CD14-positive monocyte (primary cell): Measurements from ENCODE around the gene CACHD1. TPM values are rescaled to one million over a fixed set of nuclear protein-coding genes. Genes with fewer than 3 reads are reported as not detected.

Experiments
- DNase-seq, 3 donors: peaks; one replicate each; pipeline ENCODE4 v3.0.0-alpha.2; 2011 to 2022
- H2AFZ ChIP-seq: 2 replicates; pipeline ENCODE4 v1.6.0; 2012; ENCODE audit warnings: mild to moderate bottlenecking, low read depth, low read length, inconsistent platforms; ENCODE audit not compliant: insufficient read depth, poor library complexity, severe bottlenecking
- H3K27ac ChIP-seq, 2 donors: 1 replicate in 1 of 2; 2 replicates in 1 of 2; pipeline ENCODE4 v1.5.1; 2012 to 2013; ENCODE audit warnings: low read length in 2 of 2, control low read depth in 1 of 2, inconsistent platforms in 1 of 2, low read depth in 1 of 2, mild to moderate bottlenecking in 1 of 2
- H3K27me3 ChIP-seq, 2 donors: one replicate each; pipeline versions ENCODE4 v1.6.0 to v1.6.1; 2011 to 2013; ENCODE audit warnings: low read length in 2 of 2; ENCODE audit not compliant: control insufficient read depth in 2 of 2, insufficient read depth in 2 of 2
- H3K36me3 ChIP-seq, 2 donors: replicated peaks in 1 of 2; 1 replicate in 1 of 2; 2 replicates in 1 of 2; pipeline versions ENCODE4 v1.5.1 to v1.6.1; 2012 to 2013; ENCODE audit warnings: low read length in 2 of 2, control low read depth in 1 of 2, inconsistent platforms in 1 of 2, mild to moderate bottlenecking in 1 of 2; ENCODE audit not compliant: insufficient read depth in 2 of 2, control insufficient read depth in 1 of 2
- H3K4me1 ChIP-seq, 2 donors: 1 replicate in 1 of 2; 2 replicates in 1 of 2; pipeline versions ENCODE4 v1.5.1 to v1.6.1; 2012 to 2013; ENCODE audit warnings: low read length in 2 of 2, control low read depth in 1 of 2, inconsistent platforms in 1 of 2, mild to moderate bottlenecking in 1 of 2, moderate library complexity in 1 of 2; ENCODE audit not compliant: insufficient read depth in 2 of 2, control insufficient read depth in 1 of 2
- H3K4me2 ChIP-seq: replicated peaks from 2 replicates; pipeline ENCODE3; 2012; ENCODE audit warnings: low read length, moderate library complexity, mild to moderate bottlenecking; ENCODE audit not compliant: poor library complexity, severe bottlenecking; ENCODE audit errors: extremely low read depth
- H3K4me3 ChIP-seq, 3 experiments: fragments of 200-600 bp in 1 of 3; sonication (generic) in 1 of 3; replicated peaks in 1 of 3; 1 replicate in 2 of 3; 2 replicates in 1 of 3; pipeline ENCODE4 v1.5.1; 2011 to 2013; ENCODE audit warnings: low read length in 3 of 3, mild to moderate bottlenecking in 3 of 3, control low read depth in 2 of 3, low read depth in 2 of 3, inconsistent platforms in 1 of 3, moderate library complexity in 1 of 3
- H3K79me2 ChIP-seq: 2 replicates; pipeline ENCODE4 v1.6.0; 2012; ENCODE audit warnings: mild to moderate bottlenecking, control low read depth, inconsistent platforms, low read length, moderate library complexity; ENCODE audit not compliant: insufficient read depth
- H3K9ac ChIP-seq: 2 replicates; pipeline ENCODE4 v1.6.0; 2017; ENCODE audit warnings: low read length, mild to moderate bottlenecking; ENCODE audit not compliant: insufficient read depth, poor library complexity, severe bottlenecking
- H3K9me3 ChIP-seq, 2 donors: replicated peaks in 1 of 2; 1 replicate in 1 of 2; 2 replicates in 1 of 2; pipeline versions ENCODE4 v1.5.1 to v1.6.1; 2012 to 2013; ENCODE audit warnings: low read length in 2 of 2, control low read depth in 1 of 2; ENCODE audit not compliant: control insufficient read depth in 1 of 2, insufficient read depth in 1 of 2
- H4K20me1 ChIP-seq: 2 replicates; pipeline ENCODE4 v1.6.0; 2012; ENCODE audit warnings: mild to moderate bottlenecking, low read length, control low read depth, moderate library complexity; ENCODE audit not compliant: insufficient read depth
- H3K27ac Mint-ChIP-seq, 7 donors: one replicate each; pipeline ENCODE4 v1.8.0; 2020; ENCODE audit warnings: mild to moderate bottlenecking in 7 of 7, mixed read lengths in 7 of 7, moderate library complexity in 6 of 7, inconsistent platforms in 2 of 7
- H3K27me3 Mint-ChIP-seq, 3 donors: one replicate each; pipeline ENCODE4 v1.8.0; 2021 to 2022; ENCODE audit warnings: low read depth in 3 of 3, mild to moderate bottlenecking in 3 of 3, mixed read lengths in 3 of 3, moderate library complexity in 3 of 3, inconsistent platforms in 1 of 3
- H3K36me3 Mint-ChIP-seq, 2 donors: one replicate each; pipeline ENCODE4 v1.8.0; 2020; ENCODE audit warnings: mixed read lengths in 2 of 2, inconsistent platforms in 1 of 2, mild to moderate bottlenecking in 1 of 2
- H3K4me1 Mint-ChIP-seq: one replicate; pipeline ENCODE4 v1.8.0; 2020; ENCODE audit warnings: mild to moderate bottlenecking, mixed read lengths
- H3K4me3 Mint-ChIP-seq, 2 donors: one replicate each; pipeline ENCODE4 v1.8.0; 2020; ENCODE audit warnings: mild to moderate bottlenecking in 2 of 2, mixed read lengths in 2 of 2, moderate library complexity in 1 of 2
- H3K9me3 Mint-ChIP-seq, 7 donors: one replicate each; pipeline ENCODE4 v1.8.0; 2020 to 2022; ENCODE audit warnings: mixed read lengths in 7 of 7, mild to moderate bottlenecking in 6 of 7, moderate library complexity in 6 of 7, inconsistent platforms in 2 of 7
- WGBS: methylation state at CpG from one replicate; pipeline ENCODE4 v1.1.5; 2013; ENCODE audit warnings: missing lambda C conversion rate; ENCODE audit not compliant: insufficient coverage; 5-methylcytosine and 5-hydroxymethylcytosine counted together
- intact Hi-C, 2 donors: fragments of 100-400 bp; cut with micrococcal nuclease; formaldehyde crosslinking; loops; one replicate each; pipeline versions ENCODE4 v1.15.0 to v1.15.1; 2023
- polyA plus RNA-seq, 3 donors: library from polyadenylated mRNA; depleted of rRNA in 1 of 3; unstranded in 2 of 3; stranded (reverse) in 1 of 3; fragments of 300-500 nt in 2 of 3; fragments of >200 nt in 1 of 3; fragmentation: Illumina TruSeq in 2 of 3; gene quantifications; 1 replicate in 2 of 3; 2 replicates in 1 of 3; pipeline ENCODE4 v1.2.3, GENCODE V29; 2012 to 2021
- TF ChIP-seq, protein P1 (sequence below): fragments of 200-600 bp; IDR thresholded peaks from one replicate; pipeline ENCODE4 v1.8.0; 2022; ENCODE audit warnings: antibody characterized with exemption, mild to moderate bottlenecking

The CACHD1 gene
- polyA plus RNA-seq, 3 donors = 0.12 TPM; not detected in 2

DNA sequence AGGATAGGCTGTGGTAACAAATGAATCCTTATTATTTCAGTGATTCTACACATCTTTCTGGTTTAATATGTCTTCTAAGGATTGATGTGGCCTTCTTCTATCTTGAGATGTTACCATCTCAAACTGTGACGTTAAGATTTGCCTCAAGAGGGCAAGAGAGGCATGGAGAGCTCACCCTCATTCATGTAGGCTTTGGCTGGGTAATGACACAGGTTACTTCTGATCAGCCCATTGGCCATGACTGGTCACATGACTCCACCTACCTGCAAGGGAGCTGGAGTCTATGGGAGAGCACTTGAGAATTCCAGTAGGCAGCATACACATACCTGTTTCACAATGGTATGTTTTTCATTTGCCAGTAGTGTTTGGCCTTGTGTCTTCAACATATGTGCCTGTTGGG is 30.0 kb downstream of the CACHD1 start:
- H3K27ac Mint-ChIP-seq = no peak overlapping the region
- no peak for DNase-seq

DNA sequence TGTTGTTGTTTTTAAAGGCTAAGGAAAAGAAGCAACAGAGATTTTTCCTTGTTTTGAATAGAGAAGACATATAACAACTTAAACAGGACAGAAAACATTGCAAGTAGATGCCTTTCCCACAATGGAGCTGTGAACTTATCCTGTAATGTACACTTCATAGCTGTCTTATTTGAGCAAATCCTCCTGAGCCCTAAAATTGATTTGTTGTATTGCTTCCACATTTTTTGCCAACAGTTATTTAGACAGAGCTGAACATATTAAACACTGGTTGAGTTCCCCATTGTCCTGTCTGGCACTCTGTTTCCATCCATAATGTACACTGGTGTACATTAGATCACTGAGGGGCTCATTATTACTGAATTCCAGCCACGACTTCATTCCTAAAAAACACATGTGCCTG is 32.2 kb downstream of the CACHD1 start:
- no peaks in the 10 kb centered on the region for H3K79me2 ChIP-seq
- TF ChIP-seq, protein P1, sequence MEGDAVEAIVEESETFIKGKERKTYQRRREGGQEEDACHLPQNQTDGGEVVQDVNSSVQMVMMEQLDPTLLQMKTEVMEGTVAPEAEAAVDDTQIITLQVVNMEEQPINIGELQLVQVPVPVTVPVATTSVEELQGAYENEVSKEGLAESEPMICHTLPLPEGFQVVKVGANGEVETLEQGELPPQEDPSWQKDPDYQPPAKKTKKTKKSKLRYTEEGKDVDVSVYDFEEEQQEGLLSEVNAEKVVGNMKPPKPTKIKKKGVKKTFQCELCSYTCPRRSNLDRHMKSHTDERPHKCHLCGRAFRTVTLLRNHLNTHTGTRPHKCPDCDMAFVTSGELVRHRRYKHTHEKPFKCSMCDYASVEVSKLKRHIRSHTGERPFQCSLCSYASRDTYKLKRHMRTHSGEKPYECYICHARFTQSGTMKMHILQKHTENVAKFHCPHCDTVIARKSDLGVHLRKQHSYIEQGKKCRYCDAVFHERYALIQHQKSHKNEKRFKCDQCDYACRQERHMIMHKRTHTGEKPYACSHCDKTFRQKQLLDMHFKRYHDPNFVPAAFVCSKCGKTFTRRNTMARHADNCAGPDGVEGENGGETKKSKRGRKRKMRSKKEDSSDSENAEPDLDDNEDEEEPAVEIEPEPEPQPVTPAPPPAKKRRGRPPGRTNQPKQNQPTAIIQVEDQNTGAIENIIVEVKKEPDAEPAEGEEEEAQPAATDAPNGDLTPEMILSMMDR = no peak
- no peaks in the 10 kb centered on the region for H3K36me3 ChIP-seq
- no CpG with 5 or more reads among the region's 1 CpG for WGBS
- peaks cover 0 to 2% (median 0%) of the 10 kb centered on the region in 7 donors for H3K9me3 Mint-ChIP-seq
- H3K4me1 Mint-ChIP-seq = peaks cover 11% of the 10 kb centered on the region
- H3K4me1 ChIP-seq = peaks cover 7% of the 10 kb centered on the region in 2 donors
- H3K4me3 ChIP-seq = no peak overlapping the region
- intact Hi-C loops = loop anchor here in 1 of 2 donors (5.0 kb wide), 1 partner anchor 35 kb away; no protein-coding TSS in a partner anchor
- no peak overlapping the region for H2AFZ ChIP-seq
- no peaks in the 10 kb centered on the region for H3K36me3 Mint-ChIP-seq
- H4K20me1 ChIP-seq = no peaks in the 10 kb centered on the region
- no peak overlapping the region for H3K9ac ChIP-seq
- H3K4me2 ChIP-seq = no peak overlapping the region
- H3K27me3 ChIP-seq = no peaks in the 10 kb centered on the region
- no peaks in the 10 kb centered on the region for H3K9me3 ChIP-seq
- H3K27me3 Mint-ChIP-seq = peaks cover 5 to 12% (median 5%) of the 10 kb centered on the region in 3 donors
- no peak overlapping the region for H3K27ac Mint-ChIP-seq
- DNase-seq = no peak
- H3K4me3 Mint-ChIP-seq = no peak overlapping the region
- H3K27ac ChIP-seq = no peak overlapping the region

More for the DNA sequence above, 30.0 kb downstream of the CACHD1 start:
- Histone ChIP-seq H3K27ac (no peak overlapping the region), H2AFZ (no peak overlapping the region), H3K4me1 (peaks cover 1 to 4% of the 10 kb centered on the region in 2 donors), H3K27me3 (no peaks in the 10 kb centered on the region), H3K9me3 (no peaks in the 10 kb centered on the region), H3K36me3 (no peaks in the 10 kb centered on the region), H3K4me3 (no peak overlapping the region), H4K20me1 (no peaks in the 10 kb centered on the region), H3K79me2 (no peaks in the 10 kb centered on the region), H3K9ac (no peak overlapping the region), H3K4me2 (no peak overlapping the region)
- intact Hi-C loops = loop anchor here in 1 of 2 donors (5.0 kb wide), 1 partner anchor 37 kb away; no protein-coding TSS in a partner anchor
- Mint-ChIP-seq H3K36me3 (no peaks in the 10 kb centered on the region), H3K27me3 (peaks cover 1 to 10% (median 3%) of the 10 kb centered on the region in 3 donors), H3K9me3 (no peaks in the 10 kb centered on the region), H3K4me3 (no peak overlapping the region), H3K4me1 (peaks cover 5% of the 10 kb centered on the region)
- WGBS = 67% methylated on average over 1 of the region's 1 CpG
- TF ChIP-seq, protein P1 = no peak
